Hepatocyte (in vitro differentiated cells): ENCODE measurements around the gene TRAF3IP1.

Experiments used
- CTCF ChIP-seq: fragments of 200-600 bp; sonication (generic); IDR thresholded peaks from 2 replicates; pipeline ENCODE4 v1.5.1; 2016; ENCODE audit warnings: antibody characterized with exemption, mild to moderate bottlenecking; ENCODE audit not compliant: poor library complexity
- EZH2 ChIP-seq: fragments of 200-600 bp; sonication (generic); IDR thresholded peaks from 2 replicates; pipeline ENCODE4 v1.6.1; 2016; ENCODE audit warnings: antibody characterized with exemption, mild to moderate bottlenecking, borderline replicate concordance
- EZH2phosphoT487 ChIP-seq: fragments of 200-600 bp; sonication (generic); IDR thresholded peaks from one replicate; pipeline ENCODE4 v1.6.1; 2018; ENCODE audit warnings: antibody characterized with exemption, mild to moderate bottlenecking, low read depth, moderate library complexity; ENCODE audit not compliant: unreplicated experiment, severe bottlenecking

GRCh38 chr2:238344035-238344434 lies 23.7 kb downstream of the TRAF3IP1 start:
- TF ChIP-seq EZH2phosphoT487: no peak
- no peak for TF ChIP-seq CTCF
- TF ChIP-seq EZH2: no peak
